Upper lobe of left lung (tissue), 6 donors: Measurements from ENCODE around the gene PECR. TPM values are rescaled to one million over a fixed set of nuclear protein-coding genes. Genes with fewer than 3 reads are reported as not detected.

ENCODE experiments used
- ATAC-seq, 2 donors: fragments of 200-7000 bp; cut with Tn5 transposase; one replicate each; pipeline ENCODE4 v1.9.1; 2022; ENCODE audit warnings: mild to moderate bottlenecking in 2 of 2, moderate library complexity in 2 of 2; ENCODE audit not compliant: low FRiP score in 2 of 2
- DNase-seq, 2 donors: peaks; one replicate each; pipeline ENCODE4 v3.0.0-alpha.2; 2019 to 2020
- H3K27ac ChIP-seq, 4 donors: fragments of 200-600 bp; sonication (generic); one replicate each; pipeline ENCODE4 v1.5.1; 2016 to 2019
- H3K27me3 ChIP-seq, 4 donors: fragments of 200-600 bp; sonication (generic); one replicate each; pipeline ENCODE4 v1.5.1; 2017 to 2019
- H3K36me3 ChIP-seq, 4 donors: fragments of 200-600 bp; sonication (generic); one replicate each; pipeline ENCODE4 v1.5.1; 2016 to 2019
- H3K4me1 ChIP-seq, 4 donors: fragments of 200-600 bp; sonication (generic); one replicate each; pipeline ENCODE4 v1.5.1; 2018 to 2019
- H3K4me3 ChIP-seq, 4 donors: fragments of 200-600 bp; sonication (generic); one replicate each; pipeline ENCODE4 v1.5.1; 2017 to 2019; ENCODE audit warnings: mild to moderate bottlenecking in 2 of 4, moderate library complexity in 1 of 4
- H3K9me3 ChIP-seq, 4 donors: fragments of 200-600 bp; sonication (generic); one replicate each; pipeline ENCODE4 v1.5.1; 2018 to 2019
- EP300 ChIP-seq, 4 donors: sonication (generic); formaldehyde crosslinking; IDR thresholded peaks; one replicate each; pipeline ENCODE4 v1.5.1; 2017; ENCODE audit warnings: antibody characterized with exemption in 4 of 4, control low read depth in 2 of 4
- POLR2A ChIP-seq, 4 donors: fragments of 450-650 bp; IDR thresholded peaks; one replicate each; pipeline ENCODE4 v1.5.1; 2016 to 2017; ENCODE audit warnings: antibody characterized with exemption in 4 of 4, mild to moderate bottlenecking in 2 of 4
- POLR2AphosphoS5 ChIP-seq, 2 donors: sonication (generic); formaldehyde crosslinking; IDR thresholded peaks; one replicate each; pipeline ENCODE4 v1.5.1; 2017; ENCODE audit warnings: antibody characterized with exemption in 2 of 2
- WGBS, 2 donors: methylation state at CpG; one replicate each; pipeline ENCODE4 v1.1.5; 2017 to 2018; 5-methylcytosine and 5-hydroxymethylcytosine counted together
- total RNA-seq, 6 donors: library from RNA; depleted of rRNA in 4 of 6; stranded (reverse); fragments of >200 nt in 4 of 6; gene quantifications; one replicate each; pipeline versions ENCODE4 v1.1.0 to v1.2.1, GENCODE V29; 2016 to 2021
- TF ChIP-seq, protein P1 (sequence below), 6 experiments: fragments of 450-650 bp in 4 of 6; fragments of 200-600 bp in 2 of 6; sonication (generic) in 2 of 6; IDR thresholded peaks; one replicate each; pipeline ENCODE4 v1.5.1; 2016 to 2019; ENCODE audit warnings: antibody characterized with exemption in 6 of 6
- donor health status: DM: no; HTN: no; CAD: no; lungs with moderate emphysema.
- donor health status: DM: no; HTN: yes; CAD: no; lungs with severe emphysema.

Gene PECR
- total RNA-seq, 6 donors from 2014 or later: 11.9 to 39.8 (median 20.3) TPM

DNA sequence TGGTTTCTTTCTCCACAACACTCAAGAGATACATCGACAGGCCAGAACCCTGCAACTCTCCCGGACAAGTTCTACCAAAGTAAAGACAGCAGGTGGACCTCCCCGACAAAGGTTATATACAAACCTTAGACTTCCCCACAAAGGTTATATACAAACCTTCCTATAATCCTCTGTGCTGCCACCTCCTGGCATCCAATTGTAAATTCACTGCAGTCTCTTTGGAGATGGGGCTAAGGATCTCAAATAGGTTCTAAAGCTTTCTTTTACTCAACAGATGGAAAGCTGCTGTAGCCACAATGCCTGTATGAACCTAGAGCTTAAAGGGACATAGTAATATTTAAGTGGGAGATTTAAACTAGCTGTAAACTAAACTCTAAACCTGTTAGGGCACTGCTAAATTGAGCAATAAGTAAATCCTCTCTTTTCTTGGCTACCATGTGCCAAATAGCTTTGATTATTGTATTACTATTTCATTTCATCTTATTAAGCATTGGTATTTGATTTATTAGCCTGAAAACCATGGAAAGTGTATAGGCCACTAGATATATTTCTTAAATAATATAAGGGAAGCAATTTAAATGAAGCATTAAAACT is 58.5 kb downstream of the PECR start:
- DNase-seq: peak in 1 of 2 donors; percentile 37
- Histone ChIP-seq H3K4me3 (no peak overlapping the region), H3K4me1 (no peaks in the 10 kb centered on the region), H3K27ac (no peak overlapping the region), H3K27me3 (no peaks in the 10 kb centered on the region), H3K9me3 (no peaks in the 10 kb centered on the region), H3K36me3 (no peaks in the 10 kb centered on the region)
- ATAC-seq: peak in 1 of 2 donors; percentile 64
- WGBS, 2 donors: 14 to 25% methylated on average over 3 of the region's 3 CpGs
- no peak for TF ChIP-seq POLR2A (IDR thresholded peaks at IDR 0.05)
- no peak for TF ChIP-seq POLR2AphosphoS5 (IDR thresholded peaks at IDR 0.05)
- TF ChIP-seq, protein P1, sequence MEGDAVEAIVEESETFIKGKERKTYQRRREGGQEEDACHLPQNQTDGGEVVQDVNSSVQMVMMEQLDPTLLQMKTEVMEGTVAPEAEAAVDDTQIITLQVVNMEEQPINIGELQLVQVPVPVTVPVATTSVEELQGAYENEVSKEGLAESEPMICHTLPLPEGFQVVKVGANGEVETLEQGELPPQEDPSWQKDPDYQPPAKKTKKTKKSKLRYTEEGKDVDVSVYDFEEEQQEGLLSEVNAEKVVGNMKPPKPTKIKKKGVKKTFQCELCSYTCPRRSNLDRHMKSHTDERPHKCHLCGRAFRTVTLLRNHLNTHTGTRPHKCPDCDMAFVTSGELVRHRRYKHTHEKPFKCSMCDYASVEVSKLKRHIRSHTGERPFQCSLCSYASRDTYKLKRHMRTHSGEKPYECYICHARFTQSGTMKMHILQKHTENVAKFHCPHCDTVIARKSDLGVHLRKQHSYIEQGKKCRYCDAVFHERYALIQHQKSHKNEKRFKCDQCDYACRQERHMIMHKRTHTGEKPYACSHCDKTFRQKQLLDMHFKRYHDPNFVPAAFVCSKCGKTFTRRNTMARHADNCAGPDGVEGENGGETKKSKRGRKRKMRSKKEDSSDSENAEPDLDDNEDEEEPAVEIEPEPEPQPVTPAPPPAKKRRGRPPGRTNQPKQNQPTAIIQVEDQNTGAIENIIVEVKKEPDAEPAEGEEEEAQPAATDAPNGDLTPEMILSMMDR (IDR thresholded peaks at IDR 0.05): peak; percentile 26 to 57 (median 54)

DNA sequence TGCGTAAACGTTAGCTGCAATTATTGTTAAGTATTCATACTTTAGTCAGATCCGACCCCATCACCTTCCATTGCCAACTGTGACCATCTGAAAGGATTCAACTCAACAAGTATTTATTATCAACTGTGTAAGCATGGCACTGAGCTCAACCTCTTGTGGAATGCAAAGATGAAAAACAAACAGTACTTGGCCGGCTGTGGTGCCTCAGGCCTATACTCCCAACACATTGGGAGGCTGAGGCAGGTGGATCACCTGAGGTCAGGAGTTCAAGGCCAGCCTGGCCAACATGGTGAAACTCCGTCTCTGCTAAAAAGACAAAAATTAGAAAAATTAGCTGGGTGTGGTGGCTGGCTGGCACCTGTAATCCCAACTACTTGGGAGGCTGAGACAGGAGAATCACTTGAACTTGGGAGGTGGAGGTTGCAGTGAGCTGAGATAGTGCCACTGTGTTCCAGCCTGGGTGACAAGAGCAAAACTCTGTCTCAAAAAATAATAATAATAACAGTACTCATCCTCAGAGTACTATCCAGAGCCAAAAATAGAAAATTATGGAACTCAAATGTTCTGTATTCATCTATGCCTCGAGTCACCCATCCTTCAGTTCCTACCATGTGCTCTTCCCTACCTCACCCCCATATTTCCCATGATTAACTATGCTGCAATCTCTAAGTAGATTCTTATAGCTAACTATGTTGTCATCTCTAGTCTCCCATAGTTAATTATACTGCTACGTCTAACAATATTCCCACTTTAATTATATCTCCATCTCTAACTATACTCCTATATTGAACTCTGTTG is 59.6 kb downstream of the PECR start:
- H3K9me3 ChIP-seq: no peaks in the 10 kb centered on the region
- 75 to 89% methylated on average over 7 of the region's 7 CpGs for whole genome bisulfite sequencing, 2 donors
- H3K4me1 ChIP-seq: no peaks in the 10 kb centered on the region
- H3K27me3 ChIP-seq: no peaks in the 10 kb centered on the region
- H3K36me3 ChIP-seq: no peaks in the 10 kb centered on the region
- no peak for DNase-seq
- no peak overlapping the region for H3K27ac ChIP-seq
- ATAC-seq: no peak
- no peak overlapping the region for H3K4me3 ChIP-seq
- TF ChIP-seq POLR2A (IDR thresholded peaks at IDR 0.05) (no peak), POLR2AphosphoS5 (IDR thresholded peaks at IDR 0.05) (no peak), EP300 (IDR thresholded peaks at IDR 0.05) (no peak)
- TF ChIP-seq, protein P1 (IDR thresholded peaks at IDR 0.05): no peak

DNA sequence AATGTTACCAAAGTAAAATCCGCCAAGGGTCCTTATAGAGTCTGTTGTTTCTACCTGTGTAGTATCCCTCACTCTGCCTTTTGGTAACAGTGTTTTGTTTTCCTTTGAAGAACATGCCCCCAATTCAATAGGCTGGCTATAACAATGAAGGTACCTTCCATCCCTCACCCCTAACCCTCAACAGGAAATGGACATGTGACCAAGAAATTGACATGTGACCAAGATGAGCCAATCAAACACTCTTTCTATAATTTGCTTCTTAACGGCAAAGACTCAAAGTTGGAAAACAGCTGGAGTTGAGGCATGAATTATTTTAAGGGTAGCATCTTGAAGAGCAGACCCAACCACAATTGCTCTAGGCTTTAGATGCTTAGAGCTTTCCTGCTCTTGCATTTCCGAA is 62.9 kb downstream of the PECR start:
- 90 to 94% methylated on average over 3 of the region's 3 CpGs for WGBS, 2 donors
- TF ChIP-seq EP300 (IDR thresholded peaks at IDR 0.05) (no peak), POLR2A (IDR thresholded peaks at IDR 0.05) (no peak), POLR2AphosphoS5 (IDR thresholded peaks at IDR 0.05) (no peak)
- TF ChIP-seq, protein P1 (IDR thresholded peaks at IDR 0.05): no peak
- DNase-seq (no peak), ATAC-seq (no peak)
- no peaks in the 10 kb centered on the region for H3K36me3 ChIP-seq
- no peaks in the 10 kb centered on the region for H3K27me3 ChIP-seq
- H3K4me1 ChIP-seq: peaks cover under 1 to 9% (median 5%) of the 10 kb centered on the region in 4 donors
- H3K27ac ChIP-seq: no peak overlapping the region
- H3K9me3 ChIP-seq: no peaks in the 10 kb centered on the region
- no peak overlapping the region for H3K4me3 ChIP-seq

DNA sequence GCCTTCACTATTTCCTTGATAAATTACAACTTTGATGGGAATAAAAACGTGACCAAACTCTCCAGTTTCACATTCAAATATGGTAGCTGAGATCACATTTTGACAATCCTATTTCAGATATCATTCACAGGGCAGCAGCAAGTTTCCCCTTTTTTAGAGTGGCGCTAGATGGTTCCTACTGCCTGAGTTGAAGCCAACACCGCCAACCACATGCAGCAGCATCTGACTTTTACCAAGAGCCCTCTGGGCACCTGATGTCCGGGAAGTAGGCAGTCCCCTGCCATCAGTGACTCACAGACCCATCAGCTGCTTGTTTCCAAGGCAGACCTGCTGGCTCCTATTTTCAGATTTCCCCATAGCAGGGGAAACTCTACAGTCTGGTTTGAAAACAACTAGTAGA is 64.2 kb downstream of the PECR start:
- Histone ChIP-seq H3K27ac (no peak overlapping the region), H3K36me3 (no peaks in the 10 kb centered on the region), H3K4me1 (peaks cover 3 to 21% (median 9%) of the 10 kb centered on the region in 4 donors), H3K27me3 (no peaks in the 10 kb centered on the region), H3K9me3 (no peaks in the 10 kb centered on the region), H3K4me3 (no peak overlapping the region)
- TF ChIP-seq POLR2A (IDR thresholded peaks at IDR 0.05) (no peak), EP300 (IDR thresholded peaks at IDR 0.05) (no peak), POLR2AphosphoS5 (IDR thresholded peaks at IDR 0.05) (no peak)
- TF ChIP-seq, protein P1 (IDR thresholded peaks at IDR 0.05): no peak
- DNase-seq (peak in 1 of 2 donors; percentile 57), ATAC-seq (no peak)
- WGBS, 2 donors: 67 to 91% methylated on average over 4 of the region's 4 CpGs
